HEK293 (cell line): ENCODE results near the gene ZNF546.
A peak's percentile ranks its signal among the peaks of the same experiment; 100 is the strongest.
"Not testable (repeated sequence)": the region's sequence is repeated elsewhere in the genome, so short reads cannot be mapped to it uniquely, and the experiment has no call there.

Experiments
- CTCF ChIA-PET: fragments of 350-600 bp; formaldehyde crosslinking; extraction: SDS; loops from one replicate; lab custom pipeline; 2021; ENCODE audit warnings: antibody characterized with exemption; lab: Yijun Ruan, JAX
- POLR2A ChIA-PET: fragments of 300-600 bp; formaldehyde crosslinking; extraction: SDS; loops from one replicate; lab custom pipeline; 2020; ENCODE audit warnings: antibody characterized with exemption, inconsistent platforms; lab: Yijun Ruan, JAX
- H3K27ac ChIP-seq: fragments of 200-500 bp; sonication (Bioruptor generic); 2 replicates; pipeline ENCODE4 v1.5.1; 2014; ENCODE audit warnings: low read depth, low read length, control low read depth, inconsistent platforms; ENCODE audit errors: extremely low read depth
- H3K36me3 ChIP-seq, 2 experiments: fragments of 200-500 bp in 1 of 2; sonication (Bioruptor generic) in 1 of 2; 1 replicate in 1 of 2; 2 replicates in 1 of 2; pipeline ENCODE4 v1.5.1; 2014 to 2017; ENCODE audit warnings: inconsistent platforms in 2 of 2, low read length in 2 of 2; ENCODE audit not compliant: control insufficient read depth in 2 of 2, insufficient read depth in 1 of 2
- H3K4me1 ChIP-seq: fragments of 200-500 bp; sonication (Bioruptor generic); 2 replicates; pipeline ENCODE4 v1.5.1; 2014; ENCODE audit warnings: mild to moderate bottlenecking, low read length, inconsistent platforms; ENCODE audit not compliant: control insufficient read depth, insufficient read depth
- H3K4me3 ChIP-seq: 2 replicates; pipeline ENCODE4 v1.5.1; 2011; ENCODE audit warnings: low read depth, mild to moderate bottlenecking, control low read depth, low read length, moderate library complexity
- H3K9me3 ChIP-seq: fragments of 200-500 bp; sonication (Bioruptor generic); 2 replicates; pipeline ENCODE4 v1.5.1; 2014; ENCODE audit warnings: low read depth, low read length, inconsistent platforms; ENCODE audit not compliant: control insufficient read depth, insufficient read depth
- SCRT2 ChIP-seq: fragments of 450-650 bp; formaldehyde crosslinking; IDR thresholded peaks from 2 replicates; pipeline ENCODE4 v1.5.1; 2016; ENCODE audit warnings: missing biosample characterization, missing genetic modification characterization
- YY1 ChIP-seq: fragments of 450-650 bp; formaldehyde crosslinking; IDR thresholded peaks from 2 replicates; pipeline ENCODE4 v1.5.1; 2018; ENCODE audit warnings: missing biosample characterization, missing genetic modification characterization
- ZNF146 ChIP-seq: fragments of 450-650 bp; formaldehyde crosslinking; IDR thresholded peaks from 2 replicates; pipeline ENCODE4 v1.5.1; 2016; ENCODE audit warnings: missing biosample characterization, missing genetic modification characterization
- ZNF211 ChIP-seq: fragments of 450-650 bp; formaldehyde crosslinking; IDR thresholded peaks from 2 replicates; pipeline ENCODE4 v1.5.1; 2016; ENCODE audit warnings: low read depth, missing biosample characterization, missing genetic modification characterization
- ZNF37A ChIP-seq: fragments of 450-650 bp; IDR thresholded peaks from 2 replicates; pipeline ENCODE4 v1.5.1; 2018; ENCODE audit warnings: missing biosample characterization, missing genetic modification characterization
- ZNF529 ChIP-seq: fragments of 450-650 bp; formaldehyde crosslinking; IDR thresholded peaks from 2 replicates; pipeline ENCODE4 v1.5.1; 2017; ENCODE audit warnings: missing genetic modification characterization, missing biosample characterization; ENCODE audit not compliant: insufficient replicate concordance
- ZNF558 ChIP-seq: fragments of 450-650 bp; formaldehyde crosslinking; IDR thresholded peaks from 2 replicates; pipeline ENCODE4 v1.5.1; 2016; ENCODE audit warnings: missing biosample characterization, missing genetic modification characterization
- ZNF837 ChIP-seq: fragments of 450-650 bp; formaldehyde crosslinking; IDR thresholded peaks from 2 replicates; pipeline ENCODE4 v1.5.1; 2016; ENCODE audit warnings: missing biosample characterization, missing genetic modification characterization
- TF ChIP-seq, protein P1 (sequence below): fragments of 450-650 bp; IDR thresholded peaks from 2 replicates; pipeline ENCODE4 v1.5.1; 2018; ENCODE audit warnings: missing biosample characterization, mild to moderate bottlenecking, missing genetic modification characterization
- TF ChIP-seq, protein P2 (sequence below): fragments of 450-650 bp; formaldehyde crosslinking; IDR thresholded peaks from 2 replicates; pipeline ENCODE4 v1.5.1; 2016; ENCODE audit warnings: missing biosample characterization, missing genetic modification characterization
- TF ChIP-seq, protein P3 (sequence below): fragments of 450-650 bp; formaldehyde crosslinking; IDR thresholded peaks from 2 replicates; pipeline ENCODE4 v1.5.1; 2016; ENCODE audit warnings: missing biosample characterization, missing genetic modification characterization

The ZNF546 gene

DNA sequence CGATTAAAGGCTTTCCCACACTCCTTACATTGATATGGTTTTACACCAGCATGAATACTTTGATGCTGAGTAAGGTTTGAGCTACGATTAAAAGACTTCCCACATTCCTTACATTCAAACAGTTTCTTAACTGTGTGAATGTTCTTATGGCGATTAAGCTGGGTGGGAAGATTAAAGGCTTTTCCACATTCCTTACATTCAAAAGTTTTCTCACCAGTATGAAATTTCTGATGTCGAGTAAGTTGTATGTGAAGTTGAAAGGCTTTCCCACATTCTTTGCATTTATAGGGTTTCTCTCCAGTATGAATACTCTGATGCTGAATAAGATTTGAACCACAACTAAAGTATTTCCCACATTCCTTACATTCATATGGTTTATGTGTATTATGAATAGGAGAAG is 39.1 kb downstream of the ZNF546 start:
- Histone ChIP-seq H3K36me3 (peaks cover 0 to 26% of the 10 kb centered on the region in 2 experiments; a peak in 2 of 3 replicates), H3K27ac (no peak overlapping the region), H3K4me1 (no peaks in the 10 kb centered on the region), H3K4me3 (no peak overlapping the region), H3K9me3 (peaks cover 52% of the 10 kb centered on the region)
- TF ChIP-seq ZNF37A (tag by site-specific recombination) (no peak), ZNF211 (tag by site-specific recombination) (no peak), ZNF837 (tag by site-specific recombination) (no peak), ZNF558 (tag by site-specific recombination) (no peak), SCRT2 (tag by site-specific recombination) (no peak)
- TF ChIP-seq, protein P1, sequence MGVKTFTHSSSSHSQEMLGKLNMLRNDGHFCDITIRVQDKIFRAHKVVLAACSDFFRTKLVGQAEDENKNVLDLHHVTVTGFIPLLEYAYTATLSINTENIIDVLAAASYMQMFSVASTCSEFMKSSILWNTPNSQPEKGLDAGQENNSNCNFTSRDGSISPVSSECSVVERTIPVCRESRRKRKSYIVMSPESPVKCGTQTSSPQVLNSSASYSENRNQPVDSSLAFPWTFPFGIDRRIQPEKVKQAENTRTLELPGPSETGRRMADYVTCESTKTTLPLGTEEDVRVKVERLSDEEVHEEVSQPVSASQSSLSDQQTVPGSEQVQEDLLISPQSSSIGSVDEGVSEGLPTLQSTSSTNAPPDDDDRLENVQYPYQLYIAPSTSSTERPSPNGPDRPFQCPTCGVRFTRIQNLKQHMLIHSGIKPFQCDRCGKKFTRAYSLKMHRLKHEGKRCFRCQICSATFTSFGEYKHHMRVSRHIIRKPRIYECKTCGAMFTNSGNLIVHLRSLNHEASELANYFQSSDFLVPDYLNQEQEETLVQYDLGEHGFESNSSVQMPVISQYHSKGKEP (tag by site-specific recombination): no peak
- TF ChIP-seq, protein P2, sequence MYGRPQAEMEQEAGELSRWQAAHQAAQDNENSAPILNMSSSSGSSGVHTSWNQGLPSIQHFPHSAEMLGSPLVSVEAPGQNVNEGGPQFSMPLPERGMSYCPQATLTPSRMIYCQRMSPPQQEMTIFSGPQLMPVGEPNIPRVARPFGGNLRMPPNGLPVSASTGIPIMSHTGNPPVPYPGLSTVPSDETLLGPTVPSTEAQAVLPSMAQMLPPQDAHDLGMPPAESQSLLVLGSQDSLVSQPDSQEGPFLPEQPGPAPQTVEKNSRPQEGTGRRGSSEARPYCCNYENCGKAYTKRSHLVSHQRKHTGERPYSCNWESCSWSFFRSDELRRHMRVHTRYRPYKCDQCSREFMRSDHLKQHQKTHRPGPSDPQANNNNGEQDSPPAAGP: no peak
- POLR2A ChIA-PET: interaction anchor here (0.5 kb wide), 1 partner anchor 67 kb away, joined by 4 read pairs; no protein-coding TSS in a partner anchor
- CTCF ChIA-PET: no interaction called here

DNA sequence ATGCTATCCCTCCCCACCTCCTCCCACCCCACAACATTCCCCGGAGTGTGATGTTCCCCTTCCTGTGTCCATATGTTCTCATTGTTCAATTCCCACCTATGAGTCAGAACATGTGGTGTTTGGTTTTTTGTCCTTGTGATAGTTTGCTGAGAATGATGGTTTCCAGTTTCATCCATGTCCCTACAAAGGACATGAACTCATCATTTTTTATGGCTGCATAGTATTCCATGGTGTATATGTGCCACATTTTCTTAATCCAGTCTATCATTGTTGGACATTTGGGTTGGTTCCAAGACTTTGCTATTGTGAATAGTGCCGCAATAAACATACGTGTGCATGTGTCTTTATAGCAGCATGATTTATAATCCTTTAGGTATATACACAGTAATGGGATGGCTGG is 41.2 kb downstream of the ZNF546 start:
- H3K9me3 ChIP-seq: peaks cover 38% of the 10 kb centered on the region
- H3K4me3 ChIP-seq, H3K4me1 ChIP-seq, POLR2A ChIA-PET, CTCF ChIA-PET, H3K27ac ChIP-seq: not testable (repeated sequence)
- peaks cover 0 to 22% of the 10 kb centered on the region in 2 experiments; a peak in 2 of 3 replicates for H3K36me3 ChIP-seq
- peak; percentile 92 for TF ChIP-seq ZNF146
- TF ChIP-seq, protein P3, sequence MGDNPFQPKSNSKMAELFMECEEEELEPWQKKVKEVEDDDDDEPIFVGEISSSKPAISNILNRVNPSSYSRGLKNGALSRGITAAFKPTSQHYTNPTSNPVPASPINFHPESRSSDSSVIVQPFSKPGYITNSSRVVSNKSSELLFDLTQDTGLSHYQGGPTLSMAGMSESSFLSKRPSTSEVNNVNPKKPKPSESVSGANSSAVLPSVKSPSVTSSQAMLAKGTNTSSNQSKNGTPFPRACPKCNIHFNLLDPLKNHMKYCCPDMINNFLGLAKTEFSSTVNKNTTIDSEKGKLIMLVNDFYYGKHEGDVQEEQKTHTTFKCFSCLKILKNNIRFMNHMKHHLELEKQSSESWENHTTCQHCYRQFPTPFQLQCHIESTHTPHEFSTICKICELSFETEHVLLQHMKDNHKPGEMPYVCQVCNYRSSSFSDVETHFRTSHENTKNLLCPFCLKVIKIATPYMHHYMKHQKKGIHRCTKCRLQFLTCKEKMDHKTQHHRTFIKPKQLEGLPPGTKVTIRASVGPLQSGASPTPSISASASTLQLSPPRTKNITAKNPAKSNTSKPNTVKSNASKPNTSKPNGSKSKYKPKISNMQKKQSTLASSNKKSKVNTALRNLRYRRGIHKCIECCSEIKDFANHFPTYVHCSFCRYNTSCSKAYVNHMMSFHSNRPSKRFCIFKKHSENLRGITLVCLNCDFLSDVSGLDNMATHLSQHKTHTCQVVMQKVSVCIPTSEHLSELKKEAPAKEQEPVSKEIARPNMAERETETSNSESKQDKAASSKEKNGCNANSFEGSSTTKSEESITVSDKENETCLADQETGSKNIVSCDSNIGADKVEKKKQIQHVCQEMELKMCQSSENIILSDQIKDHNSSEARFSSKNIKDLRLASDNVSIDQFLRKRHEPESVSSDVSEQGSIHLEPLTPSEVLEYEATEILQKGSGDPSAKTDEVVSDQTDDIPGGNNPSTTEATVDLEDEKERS (tag by site-specific recombination): peak; percentile 78; the same call in 1 of the 2 replicates

DNA sequence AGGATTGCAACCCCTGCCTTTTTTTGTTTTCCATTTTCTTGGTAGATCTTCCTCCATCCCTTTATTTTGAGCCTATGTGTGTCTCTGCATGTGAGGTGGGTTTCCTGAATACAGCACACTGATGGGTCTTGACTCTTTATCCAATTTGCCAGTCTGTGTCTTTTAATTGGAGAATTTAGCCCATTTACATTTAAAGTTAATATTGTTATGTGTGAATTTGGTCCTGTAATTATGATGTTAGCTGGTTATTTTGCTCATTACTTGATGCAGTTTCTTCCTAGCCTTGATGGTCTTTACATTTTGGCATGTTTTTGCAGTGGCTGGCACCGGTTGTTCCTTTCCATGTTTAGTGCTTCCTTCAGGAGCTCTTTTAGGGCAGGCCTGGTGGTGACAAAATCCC is 44.9 kb downstream of the ZNF546 start:
- peak; percentile 49 for TF ChIP-seq ZNF529 (tag by site-specific recombination)
- CTCF ChIA-PET: not testable (repeated sequence)

DNA sequence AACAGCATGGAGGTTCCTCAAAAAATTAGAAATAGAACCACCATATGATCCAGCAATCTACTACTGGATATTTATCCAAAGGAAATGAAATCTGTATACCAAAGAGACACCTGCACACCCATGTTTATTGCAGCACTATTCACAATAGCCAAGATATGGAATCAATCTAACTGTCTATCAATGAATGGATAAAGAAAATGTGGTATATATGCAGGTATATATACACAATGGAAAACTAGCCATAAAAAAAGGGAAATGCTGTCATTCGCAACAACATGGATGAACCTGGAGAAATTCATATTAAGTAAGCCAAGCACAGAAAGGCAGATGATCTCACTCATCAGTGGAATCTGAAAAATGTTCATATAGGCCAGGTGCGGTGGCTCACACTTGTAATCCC is 56.6 kb downstream of the ZNF546 start:
- Histone ChIP-seq H3K4me1 (peaks cover 16% of the 10 kb centered on the region; the same call in 1 of the 2 replicates), H3K9me3 (peaks cover 42% of the 10 kb centered on the region), H3K4me3 (no peak overlapping the region), H3K36me3 (peaks cover 19 to 60% of the 10 kb centered on the region in 2 experiments), H3K27ac (no peak overlapping the region)
- CTCF ChIA-PET: interaction anchor here (0.8 kb wide), 1 partner anchor 261 kb away, joined by 3 read pairs; no protein-coding TSS in a partner anchor
- TF ChIP-seq YY1 (tag by site-specific recombination) (no peak), ZNF211 (tag by site-specific recombination) (peak; percentile 99)
- POLR2A ChIA-PET: no interaction called here

More for the DNA sequence above, 44.9 kb downstream of the ZNF546 start:
- Histone ChIP-seq H3K9me3 (peaks cover 34% of the 10 kb centered on the region), H3K36me3 (peaks cover 35 to 40% of the 10 kb centered on the region in 2 experiments)
- H3K4me1 ChIP-seq, H3K4me3 ChIP-seq, H3K27ac ChIP-seq, POLR2A ChIA-PET: not testable (repeated sequence)
